ENCODE measurements around the gene LHCGR.

The LHCGR gene

GRCh38 chr2:48755473-48755872 is at the start of gene LHCGR:
TSS of gene LHCGR (minus strand) at chr2:48755724. CDS start at chr2:48755671, 53 bp downstream.
- DNase-seq, result no peak

- no peak for DNase-seq
Measured at GRCh38 chr2:48799601-48800000, 44.1 kb upstream of the LHCGR start.

GRCh38 chr2:48795065-48795464 is 39.5 kb upstream of the LHCGR start:
- DNase-seq, result no peak

GRCh38 chr2:48793671-48794070 is 38.1 kb upstream of the LHCGR start:
- no peak for DNase-seq

GRCh38 chr2:48792030-48792429 is 36.5 kb upstream of the LHCGR start:
- DNase-seq, result no peak

- no peak for DNase-seq
Measured at GRCh38 chr2:48790407-48791170, 35.1 kb upstream of the LHCGR start.

- no peak for DNase-seq
Measured at GRCh38 chr2:48787580-48787979, 32.1 kb upstream of the LHCGR start.

- DNase-seq, result no peak
Measured at GRCh38 chr2:48781366-48781765, 25.8 kb upstream of the LHCGR start.

GRCh38 chr2:48779019-48779716 is 23.6 kb upstream of the LHCGR start:
- DNase-seq, result no peak

GRCh38 chr2:48774251-48774650 is 18.7 kb upstream of the LHCGR start:
- no peak for DNase-seq

- DNase-seq, result no peak
Measured at GRCh38 chr2:48771241-48772014, 15.9 kb upstream of the LHCGR start.

- no peak for DNase-seq
Measured at GRCh38 chr2:48770181-48770580, 14.7 kb upstream of the LHCGR start.

- DNase-seq, result no peak
Measured at GRCh38 chr2:48768669-48769068, 13.1 kb upstream of the LHCGR start.

GRCh38 chr2:48767330-48767729 is 11.8 kb upstream of the LHCGR start:
- no peak for DNase-seq

- DNase-seq, result no peak
Measured at GRCh38 chr2:48760826-48761225, 5.3 kb upstream of the LHCGR start.

- DNase-seq, result no peak
Measured at GRCh38 chr2:48759682-48760081, 4.2 kb upstream of the LHCGR start.

GRCh38 chr2:48756289-48756688 is 765 bp upstream of the LHCGR start:
- DNase-seq, result no peak

- DNase-seq, result no peak
Measured at GRCh38 chr2:48754874-48755273, 650 bp downstream of the LHCGR start.

- no peak for DNase-seq
Measured at GRCh38 chr2:48753228-48753627, 2.3 kb downstream of the LHCGR start.

GRCh38 chr2:48750128-48750739 is 5.3 kb downstream of the LHCGR start:
- DNase-seq, result no peak

- DNase-seq, result no peak
Measured at GRCh38 chr2:48749291-48750127, 6.0 kb downstream of the LHCGR start.

GRCh38 chr2:48747319-48747718 is 8.2 kb downstream of the LHCGR start:
- no peak for DNase-seq
